Stimulated activated CD4-positive, alpha-beta T cell treated with anti-CD3 and anti-CD28 coated beads, Interleukin-2, amount 100 ng/mL, for 4 hours (primary cell): Measurements from ENCODE around the gene DKK1.

Experiments used
- DNase-seq: peaks from one replicate; pipeline ENCODE4 v3.0.0-alpha.2; 2020; ENCODE audit warnings: low read depth

Gene DKK1

GRCh38 chr10:52313933-52314821 is at the start of gene DKK1:
Gene DKK1, plus strand, starts transcription at chr10:52314281. Its CDS starts 154 bp downstream, at chr10:52314435.
- DNase-seq: no peak

- DNase-seq: no peak
These were observed 48.8 kb upstream of the DKK1 start for GRCh38 chr10:52265131-52265926.

- no peak for DNase-seq
These were observed 47.2 kb upstream of the DKK1 start for GRCh38 chr10:52266858-52267257.

- no peak for DNase-seq
These were observed 45.3 kb upstream of the DKK1 start for GRCh38 chr10:52268790-52269189.

- no peak for DNase-seq
These were observed 44.8 kb upstream of the DKK1 start for GRCh38 chr10:52269233-52269632.

GRCh38 chr10:52276163-52276562 is 37.9 kb upstream of the DKK1 start:
- no peak for DNase-seq

- no peak for DNase-seq
These were observed 37.1 kb upstream of the DKK1 start for GRCh38 chr10:52276986-52277385.

GRCh38 chr10:52279546-52279945 is 34.5 kb upstream of the DKK1 start:
- no peak for DNase-seq

- no peak for DNase-seq
These were observed 34.0 kb upstream of the DKK1 start for GRCh38 chr10:52280051-52280450.

GRCh38 chr10:52283174-52283573 is 30.9 kb upstream of the DKK1 start:
- DNase-seq: no peak

- DNase-seq: no peak
These were observed 29.6 kb upstream of the DKK1 start for GRCh38 chr10:52284416-52285013.

- no peak for DNase-seq
These were observed 26.2 kb upstream of the DKK1 start for GRCh38 chr10:52287866-52288265.

GRCh38 chr10:52297747-52298146 is 16.3 kb upstream of the DKK1 start:
- no peak for DNase-seq

- DNase-seq: no peak
These were observed 13.3 kb upstream of the DKK1 start for GRCh38 chr10:52300599-52301277.

GRCh38 chr10:52308251-52309031 is 5.6 kb upstream of the DKK1 start:
- no peak for DNase-seq

- no peak for DNase-seq
These were observed 1.2 kb upstream of the DKK1 start for GRCh38 chr10:52312942-52313255.

GRCh38 chr10:52313256-52313932 is 687 bp upstream of the DKK1 start:
- DNase-seq: no peak

GRCh38 chr10:52314822-52315552 is 906 bp downstream of the DKK1 start:
- no peak for DNase-seq

- no peak for DNase-seq
These were observed 1.9 kb downstream of the DKK1 start for GRCh38 chr10:52316001-52316400.

- no peak for DNase-seq
These were observed 2.4 kb downstream of the DKK1 start for GRCh38 chr10:52316500-52316899.
